Measurements from ENCODE around the gene WAC.

GRCh38 chr10:28624351-28624750, 91.4 kb downstream of the WAC start:
- TF ChIP-seq, protein P1, sequence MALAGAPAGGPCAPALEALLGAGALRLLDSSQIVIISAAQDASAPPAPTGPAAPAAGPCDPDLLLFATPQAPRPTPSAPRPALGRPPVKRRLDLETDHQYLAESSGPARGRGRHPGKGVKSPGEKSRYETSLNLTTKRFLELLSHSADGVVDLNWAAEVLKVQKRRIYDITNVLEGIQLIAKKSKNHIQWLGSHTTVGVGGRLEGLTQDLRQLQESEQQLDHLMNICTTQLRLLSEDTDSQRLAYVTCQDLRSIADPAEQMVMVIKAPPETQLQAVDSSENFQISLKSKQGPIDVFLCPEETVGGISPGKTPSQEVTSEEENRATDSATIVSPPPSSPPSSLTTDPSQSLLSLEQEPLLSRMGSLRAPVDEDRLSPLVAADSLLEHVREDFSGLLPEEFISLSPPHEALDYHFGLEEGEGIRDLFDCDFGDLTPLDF (CRISPR knock-in tag; IDR thresholded peaks at IDR 0.05), result no peak
- TF ChIP-seq KAT8 (IDR thresholded peaks at IDR 0.05; ENCODE audit: low read depth), result no peak
- TF ChIP-seq TEAD4 (IDR thresholded peaks at IDR 0.05; ENCODE audit: low read length), result no peak
- no peak for TF ChIP-seq TEAD4 (CRISPR knock-in tag; IDR thresholded peaks at IDR 0.05; ENCODE audit: borderline replicate concordance)
- TF ChIP-seq HIVEP1 (CRISPR knock-in tag; IDR thresholded peaks at IDR 0.05), result no peak
- no peak for TF ChIP-seq GABPA (tag; conservative IDR thresholded peaks at IDR 0.05; ENCODE audit: low read depth)
- TF ChIP-seq CTCF (IDR thresholded peaks at IDR 0.05 in 2 of 3, conservative IDR thresholded peaks at IDR 0.05 in 1 of 3; ENCODE audit: insufficient read depth in 2 of 3, low read depth in 1 of 3, low read length in 3 of 3), result no peak
- no peak for TF ChIP-seq POU5F1 (IDR thresholded peaks at IDR 0.05; ENCODE audit: borderline replicate concordance, low read depth, low read length, partially characterized antibody)
- TF ChIP-seq CHD2 (IDR thresholded peaks at IDR 0.05; ENCODE audit: low read depth, low read length), result no peak
- TF ChIP-seq, protein P2, sequence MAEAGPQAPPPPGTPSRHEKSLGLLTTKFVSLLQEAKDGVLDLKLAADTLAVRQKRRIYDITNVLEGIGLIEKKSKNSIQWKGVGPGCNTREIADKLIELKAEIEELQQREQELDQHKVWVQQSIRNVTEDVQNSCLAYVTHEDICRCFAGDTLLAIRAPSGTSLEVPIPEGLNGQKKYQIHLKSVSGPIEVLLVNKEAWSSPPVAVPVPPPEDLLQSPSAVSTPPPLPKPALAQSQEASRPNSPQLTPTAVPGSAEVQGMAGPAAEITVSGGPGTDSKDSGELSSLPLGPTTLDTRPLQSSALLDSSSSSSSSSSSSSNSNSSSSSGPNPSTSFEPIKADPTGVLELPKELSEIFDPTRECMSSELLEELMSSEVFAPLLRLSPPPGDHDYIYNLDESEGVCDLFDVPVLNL (CRISPR knock-in tag; IDR thresholded peaks at IDR 0.05; ENCODE audit: low read depth), result no peak
- no peak for TF ChIP-seq RBM39 (optimal IDR thresholded peaks at IDR 0.05; ENCODE audit: low read depth, low read length)
- TF ChIP-seq CEBPB (tag; IDR thresholded peaks at IDR 0.05), result no peak
- TF ChIP-seq, protein P3, sequence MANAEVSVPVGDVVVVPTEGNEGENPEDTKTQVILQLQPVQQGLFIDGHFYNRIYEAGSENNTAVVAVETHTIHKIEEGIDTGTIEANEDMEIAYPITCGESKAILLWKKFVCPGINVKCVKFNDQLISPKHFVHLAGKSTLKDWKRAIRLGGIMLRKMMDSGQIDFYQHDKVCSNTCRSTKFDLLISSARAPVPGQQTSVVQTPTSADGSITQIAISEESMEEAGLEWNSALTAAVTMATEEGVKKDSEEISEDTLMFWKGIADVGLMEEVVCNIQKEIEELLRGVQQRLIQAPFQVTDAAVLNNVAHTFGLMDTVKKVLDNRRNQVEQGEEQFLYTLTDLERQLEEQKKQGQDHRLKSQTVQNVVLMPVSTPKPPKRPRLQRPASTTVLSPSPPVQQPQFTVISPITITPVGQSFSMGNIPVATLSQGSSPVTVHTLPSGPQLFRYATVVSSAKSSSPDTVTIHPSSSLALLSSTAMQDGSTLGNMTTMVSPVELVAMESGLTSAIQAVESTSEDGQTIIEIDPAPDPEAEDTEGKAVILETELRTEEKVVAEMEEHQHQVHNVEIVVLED (CRISPR knock-in tag; IDR thresholded peaks at IDR 0.05), result no peak
- no peak for TF ChIP-seq CBX2 (IDR thresholded peaks at IDR 0.05; ENCODE audit: insufficient read depth, low read length, poor library complexity, severe bottlenecking)

Data from K562 (cell line).